GM12878 (cell line): ENCODE data around the gene HBA2. TPM values are rescaled to one million over a fixed set of nuclear protein-coding genes. Genes with fewer than 3 reads are reported as not detected.

ENCODE experiments used
- ATAC-seq: fragments of 200-7000 bp; cut with Tn5 transposase; 3 replicates; pipeline ENCODE4 v1.9.1; 2020; ENCODE audit warnings: mild to moderate bottlenecking, moderate library complexity
- BruUV-seq: library from RNA; stranded (reverse); fragments of 400-500 nt; replicated peaks from 2 replicates; lab custom pipeline; 2021; lab: Mats Ljungman, UMichigan
- CTCF ChIA-PET: fragments of 300-600 bp; sonication (Branson Sonifier 250); formaldehyde crosslinking; extraction: SDS; loops from one replicate; lab custom pipeline; 2021; ENCODE audit warnings: inconsistent platforms; lab: Yijun Ruan, JAX
- POLR2A ChIA-PET: fragments of 350-600 bp; formaldehyde crosslinking; extraction: SDS; loops from one replicate; lab custom pipeline; 2021; ENCODE audit warnings: inconsistent platforms; lab: Charles Lee
- RAD21 ChIA-PET: fragments of 300-600 bp; sonication (Branson Sonifier 250); formaldehyde crosslinking; loops from one replicate; lab custom pipeline; 2023; ENCODE audit warnings: antibody characterized with exemption; ENCODE audit not compliant: unreplicated experiment; lab: Charles Lee
- SMC1A ChIA-PET: fragments of 300-600 bp; sonication (Branson Sonifier 250); formaldehyde crosslinking; loops from one replicate; lab custom pipeline; 2023; ENCODE audit not compliant: unreplicated experiment, uncharacterized antibody; lab: Charles Lee
- DNase-seq: peaks from one replicate; pipeline ENCODE4 v3.0.0-alpha.2; 2011; ENCODE audit warnings: low read depth, low spot score
- FAIRE-seq: peaks from 3 replicates; lab custom pipeline; 2011; peaks lifted over from hg19 to GRCh38; lab: Jason Lieb, UNC
- H2AFZ ChIP-seq: 2 replicates; pipeline ENCODE4 v1.6.0; 2011; ENCODE audit warnings: low read depth, low read length, control low read depth; ENCODE audit not compliant: control insufficient read depth
- H3K27ac ChIP-seq: 2 replicates; pipeline ENCODE4 v1.5.1; 2011; ENCODE audit warnings: control low read depth; ENCODE audit not compliant: control insufficient read depth, insufficient read depth
- H3K27me3 ChIP-seq, 2 experiments: replicated peaks in 1 of 2; 2 replicates each; pipeline versions ENCODE4 v1.6.0 to v1.6.1; 2011; ENCODE audit warnings: low read length in 1 of 2; ENCODE audit not compliant: control insufficient read depth in 2 of 2, insufficient read depth in 2 of 2
- H3K36me3 ChIP-seq, 2 experiments: 2 replicates each; pipeline ENCODE4 v1.5.1; 2011; ENCODE audit warnings: low read length in 1 of 2; ENCODE audit not compliant: control insufficient read depth in 2 of 2, insufficient read depth in 2 of 2
- H3K4me1 ChIP-seq: 2 replicates; pipeline ENCODE4 v1.6.1; 2011; ENCODE audit warnings: mild to moderate bottlenecking, low read length, moderate library complexity, mixed read lengths; ENCODE audit not compliant: control insufficient read depth, insufficient read depth
- H3K4me2 ChIP-seq: 2 replicates; pipeline ENCODE4 v1.6.0; 2011; ENCODE audit warnings: control low read depth; ENCODE audit not compliant: control insufficient read depth, insufficient read depth
- H3K4me3 ChIP-seq: fragments of 200-600 bp; sonication (generic); 2 replicates; pipeline ENCODE4 v1.5.1; 2016
- H3K79me2 ChIP-seq: 2 replicates; pipeline ENCODE4 v1.6.0; 2011; ENCODE audit warnings: low read length; ENCODE audit not compliant: control insufficient read depth, insufficient read depth
- H3K9ac ChIP-seq: 2 replicates; pipeline ENCODE4 v1.8.0; 2011; ENCODE audit warnings: low read length, control low read depth, mixed read lengths; ENCODE audit not compliant: control insufficient read depth, insufficient read depth
- H3K9me3 ChIP-seq: replicated peaks from 3 replicates; pipeline ENCODE4 v1.5.1; 2011; ENCODE audit warnings: mild to moderate bottlenecking, low read length; ENCODE audit not compliant: control insufficient read depth, insufficient read depth
- H4K20me1 ChIP-seq: 2 replicates; pipeline ENCODE4 v1.6.0; 2011; ENCODE audit not compliant: control insufficient read depth, insufficient read depth
- BMI1 ChIP-seq: fragments of 450-650 bp; IDR thresholded peaks from 2 replicates; pipeline ENCODE4 v1.6.1; 2016; ENCODE audit warnings: mild to moderate bottlenecking, moderate library complexity, borderline replicate concordance
- MEF2A ChIP-seq: IDR thresholded peaks from 2 replicates; pipeline ENCODE4 v1.6.1; 2011; ENCODE audit warnings: low read depth, mild to moderate bottlenecking, low read length, moderate library complexity; ENCODE audit not compliant: insufficient read depth
- TARDBP ChIP-seq: IDR thresholded peaks from 2 replicates; pipeline ENCODE4 v1.6.1; 2016; ENCODE audit warnings: borderline replicate concordance
- WGBS: methylation state at CpG from one replicate; pipeline ENCODE4 v1.1.6; 2016; ENCODE audit warnings: low lambda C conversion rate; ENCODE audit not compliant: insufficient replicate concordance, insufficient coverage; ENCODE audit errors: missing lambda C conversion rate; 5-methylcytosine and 5-hydroxymethylcytosine counted together
- in situ Hi-C: fragments of 300-500 bp; cut with MboI; formaldehyde crosslinking; loops from 9 replicates; pipeline ENCODE4 v1.14.3; 2018; ENCODE audit warnings: mixed read lengths
- intact Hi-C: fragments of 100-400 bp; cut with micrococcal nuclease; formaldehyde crosslinking; loops from one replicate; pipeline ENCODE4 v1.14.2; 2022; ENCODE audit not compliant: unreplicated experiment
- polyA plus RNA-seq, 11 experiments: library from polyadenylated mRNA; depleted of rRNA in 4 of 11; unstranded in 6 of 11; stranded (reverse) in 5 of 11; fragments of >200 nt; fragmentation: Nextera tagmentation in 4 of 11; fragmentation: Illumina TruSeq in 1 of 11; extraction: Ambion mirVana in 4 of 11; extraction: Trizol in 1 of 11; gene quantifications; 1 replicate in 1 of 11; 2 replicates in 10 of 11; pipeline versions ENCODE4 v1.2.1 to v1.2.3, GENCODE V29; 2011 to 2016; ENCODE audit warnings: inconsistent platforms in 2 of 11, missing spikeins in 2 of 11, low read depth in 1 of 11
- total RNA-seq, 4 experiments: library from RNA; depleted of rRNA in 3 of 4; stranded (reverse); fragments of >200 nt in 3 of 4; fragmentation: Illumina TruSeq in 1 of 4; extraction: Trizol in 1 of 4; gene quantifications; 2 replicates each; pipeline versions ENCODE4 v1.2.1 to v1.2.3, GENCODE V29; 2013 to 2021
- TF ChIP-seq, protein P1 (sequence below): fragments of 450-650 bp; IDR thresholded peaks from 2 replicates; pipeline ENCODE4 v1.6.1; 2017; ENCODE audit warnings: borderline replicate concordance
- TF ChIP-seq, protein P2 (sequence below): IDR thresholded peaks from 2 replicates; pipeline ENCODE4 v1.6.1; 2012; ENCODE audit warnings: low read depth, low read length, improper control_type of control experiment
- TF ChIP-seq, protein P3 (sequence below): fragments of 450-650 bp; conservative IDR thresholded peaks from 2 replicates; pipeline ENCODE4 v1.6.1; 2017; ENCODE audit warnings: mild to moderate bottlenecking, moderate library complexity

The HBA2 gene
- total and polyA plus RNA-seq, 10 of the 15 experiments (the other 5 are each of a cell fraction or from before 2014, with no cell fraction given): 0.30 to 0.96 (median 0.92) TPM; not detected in 7

DNA sequence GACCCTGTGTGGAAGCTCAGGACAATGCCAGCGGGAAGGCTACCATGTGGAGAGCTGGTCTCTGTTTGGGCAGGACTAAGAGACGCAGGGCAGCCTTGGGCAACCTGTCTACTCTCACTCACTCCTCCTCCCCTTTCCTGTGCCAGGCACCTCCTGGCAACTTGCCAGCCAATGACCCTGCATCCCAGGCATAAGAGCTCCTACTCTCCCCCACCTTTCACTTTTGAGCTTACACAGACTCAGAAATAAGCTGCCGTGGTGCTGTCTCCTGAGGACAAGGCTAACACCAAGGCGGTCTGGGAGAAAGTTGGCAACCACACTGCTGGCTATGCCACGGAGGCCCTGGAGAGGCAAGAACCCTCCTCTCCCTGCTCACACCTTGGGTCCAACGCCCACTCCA, 4.3 kb upstream of the HBA2 start (continued):
- TF ChIP-seq, protein P1, sequence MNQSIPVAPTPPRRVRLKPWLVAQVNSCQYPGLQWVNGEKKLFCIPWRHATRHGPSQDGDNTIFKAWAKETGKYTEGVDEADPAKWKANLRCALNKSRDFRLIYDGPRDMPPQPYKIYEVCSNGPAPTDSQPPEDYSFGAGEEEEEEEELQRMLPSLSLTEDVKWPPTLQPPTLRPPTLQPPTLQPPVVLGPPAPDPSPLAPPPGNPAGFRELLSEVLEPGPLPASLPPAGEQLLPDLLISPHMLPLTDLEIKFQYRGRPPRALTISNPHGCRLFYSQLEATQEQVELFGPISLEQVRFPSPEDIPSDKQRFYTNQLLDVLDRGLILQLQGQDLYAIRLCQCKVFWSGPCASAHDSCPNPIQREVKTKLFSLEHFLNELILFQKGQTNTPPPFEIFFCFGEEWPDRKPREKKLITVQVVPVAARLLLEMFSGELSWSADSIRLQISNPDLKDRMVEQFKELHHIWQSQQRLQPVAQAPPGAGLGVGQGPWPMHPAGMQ: no peak
- TF ChIP-seq BMI1: no peak

DNA sequence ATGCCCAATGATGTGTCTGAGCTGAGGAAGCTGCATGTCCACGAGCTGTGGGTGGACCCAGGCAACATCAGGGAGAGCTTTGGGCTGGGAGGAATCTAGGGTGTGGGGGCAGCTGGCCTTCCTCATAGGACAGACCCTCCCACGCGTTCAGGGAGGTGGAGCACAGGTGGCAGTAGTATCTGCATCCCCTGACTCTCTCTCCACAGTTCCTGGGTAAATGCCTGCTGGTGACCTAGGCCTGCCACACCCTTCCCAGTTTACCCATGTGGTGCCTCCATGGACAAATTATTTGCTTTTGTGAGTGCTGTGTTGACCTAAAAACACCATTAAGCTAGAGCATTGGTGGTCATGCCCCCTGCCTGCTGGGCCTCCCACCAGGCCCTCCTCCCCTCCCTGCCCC, 3.7 kb upstream of the HBA2 start:
- peaks cover 3% of the 10 kb centered on the region; the same call in 1 of the 2 replicates for H3K4me1 ChIP-seq
- intact Hi-C loops (no loop called here), in situ Hi-C loops (no loop called here)
- ChIA-PET RAD21 (no interaction called here), CTCF (interaction anchor here (1.5 to 1.7 kb wide), 2 partner anchors 13 to 62 kb away, joined by 4 to 6 read pairs; no protein-coding TSS in a partner anchor), SMC1A (no interaction called here), POLR2A (interaction anchor here (1.1 kb wide), 1 partner anchor 14 kb away, joined by 3 read pairs; no protein-coding TSS in a partner anchor)
- no TSS peak for BruUV-seq
- no peaks in the 10 kb centered on the region for H3K9me3 ChIP-seq
- 0% methylated on average over 3 of the region's 3 CpGs for WGBS
- ATAC-seq (no peak), DNase-seq (no peak), FAIRE-seq (no peak)
- H2AFZ ChIP-seq: no peak overlapping the region
- TF ChIP-seq TARDBP (no peak), MEF2A (no peak)
- TF ChIP-seq, protein P2, sequence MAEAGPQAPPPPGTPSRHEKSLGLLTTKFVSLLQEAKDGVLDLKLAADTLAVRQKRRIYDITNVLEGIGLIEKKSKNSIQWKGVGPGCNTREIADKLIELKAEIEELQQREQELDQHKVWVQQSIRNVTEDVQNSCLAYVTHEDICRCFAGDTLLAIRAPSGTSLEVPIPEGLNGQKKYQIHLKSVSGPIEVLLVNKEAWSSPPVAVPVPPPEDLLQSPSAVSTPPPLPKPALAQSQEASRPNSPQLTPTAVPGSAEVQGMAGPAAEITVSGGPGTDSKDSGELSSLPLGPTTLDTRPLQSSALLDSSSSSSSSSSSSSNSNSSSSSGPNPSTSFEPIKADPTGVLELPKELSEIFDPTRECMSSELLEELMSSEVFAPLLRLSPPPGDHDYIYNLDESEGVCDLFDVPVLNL: no peak
- TF ChIP-seq, protein P3, sequence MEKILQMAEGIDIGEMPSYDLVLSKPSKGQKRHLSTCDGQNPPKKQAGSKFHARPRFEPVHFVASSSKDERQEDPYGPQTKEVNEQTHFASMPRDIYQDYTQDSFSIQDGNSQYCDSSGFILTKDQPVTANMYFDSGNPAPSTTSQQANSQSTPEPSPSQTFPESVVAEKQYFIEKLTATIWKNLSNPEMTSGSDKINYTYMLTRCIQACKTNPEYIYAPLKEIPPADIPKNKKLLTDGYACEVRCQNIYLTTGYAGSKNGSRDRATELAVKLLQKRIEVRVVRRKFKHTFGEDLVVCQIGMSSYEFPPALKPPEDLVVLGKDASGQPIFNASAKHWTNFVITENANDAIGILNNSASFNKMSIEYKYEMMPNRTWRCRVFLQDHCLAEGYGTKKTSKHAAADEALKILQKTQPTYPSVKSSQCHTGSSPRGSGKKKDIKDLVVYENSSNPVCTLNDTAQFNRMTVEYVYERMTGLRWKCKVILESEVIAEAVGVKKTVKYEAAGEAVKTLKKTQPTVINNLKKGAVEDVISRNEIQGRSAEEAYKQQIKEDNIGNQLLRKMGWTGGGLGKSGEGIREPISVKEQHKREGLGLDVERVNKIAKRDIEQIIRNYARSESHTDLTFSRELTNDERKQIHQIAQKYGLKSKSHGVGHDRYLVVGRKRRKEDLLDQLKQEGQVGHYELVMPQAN: no peak
- no peak overlapping the region for H3K27ac ChIP-seq
- no peak overlapping the region for H3K4me3 ChIP-seq
- H3K36me3 ChIP-seq: no peaks in the 10 kb centered on the region
- no peak overlapping the region for H3K4me2 ChIP-seq
- no peaks in the 10 kb centered on the region for H3K79me2 ChIP-seq
- no peaks in the 10 kb centered on the region for H4K20me1 ChIP-seq
- peaks cover 9 to 24% of the 10 kb centered on the region in 2 experiments for H3K27me3 ChIP-seq
- no peak overlapping the region for H3K9ac ChIP-seq
